NCI-H510A (cell line): Measurements from ENCODE around the gene ATRX.
"Not testable (repeated sequence)": the region's sequence is repeated elsewhere in the genome, so short reads cannot be mapped to it uniquely, and the experiment has no call there.

ENCODE experiments used
- DNase-seq: peaks from one replicate; lab custom pipeline; 2025; lab: John Stamatoyannopoulos, UW

ATRX gene

GRCh38 chrX:77740376-77740905 lies 45.6 kb downstream of the ATRX start:
- no peak for DNase-seq

DNA sequence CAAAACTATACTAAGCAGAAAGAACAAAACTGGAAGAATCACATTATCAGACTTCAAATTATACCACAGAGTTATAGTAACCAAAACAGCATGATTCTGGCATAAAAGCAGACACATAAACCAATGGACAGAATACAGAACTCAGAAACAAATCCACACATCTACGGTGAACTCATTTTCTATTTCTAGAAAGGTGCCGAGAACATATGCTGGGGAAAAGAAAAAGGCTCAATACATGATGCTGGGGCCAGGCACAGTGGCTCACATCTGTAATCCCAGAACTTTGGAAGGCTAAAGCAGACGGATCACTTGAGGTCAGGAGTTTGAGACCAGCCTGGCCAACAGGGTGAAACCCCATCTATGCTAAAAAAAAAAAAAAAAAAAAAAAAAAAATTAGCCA lies 52.7 kb downstream of the ATRX start:
- DNase-seq: no peak

DNA sequence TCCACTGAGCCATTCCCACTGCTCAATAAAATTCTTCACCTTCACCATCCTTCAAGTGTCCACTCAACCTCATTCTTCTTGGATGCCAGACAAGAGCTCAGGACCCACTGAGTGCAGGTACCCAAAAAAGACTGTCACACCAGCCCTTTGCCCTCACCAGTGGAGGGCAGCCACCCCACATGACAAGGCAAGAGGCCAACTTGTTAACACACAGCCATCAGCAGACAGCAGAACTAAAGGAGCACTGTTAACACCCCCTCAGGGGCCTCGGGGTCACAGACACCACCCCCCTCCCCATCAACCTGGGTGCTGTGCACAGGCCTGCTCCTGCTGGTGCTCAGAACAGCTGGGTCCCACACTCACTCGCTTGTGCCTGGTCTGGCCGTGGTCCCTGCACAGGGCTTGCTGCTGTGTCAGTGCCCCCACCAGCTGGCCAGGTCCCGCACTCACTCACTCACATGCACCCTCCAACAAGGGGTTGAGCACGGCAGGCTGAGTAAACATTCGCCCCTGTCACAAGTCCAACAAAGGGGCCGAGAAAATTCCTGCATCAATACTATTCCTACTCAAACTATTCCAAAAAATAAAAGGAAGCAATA lies 54.1 kb downstream of the ATRX start:
- DNase-seq: no peak

DNA sequence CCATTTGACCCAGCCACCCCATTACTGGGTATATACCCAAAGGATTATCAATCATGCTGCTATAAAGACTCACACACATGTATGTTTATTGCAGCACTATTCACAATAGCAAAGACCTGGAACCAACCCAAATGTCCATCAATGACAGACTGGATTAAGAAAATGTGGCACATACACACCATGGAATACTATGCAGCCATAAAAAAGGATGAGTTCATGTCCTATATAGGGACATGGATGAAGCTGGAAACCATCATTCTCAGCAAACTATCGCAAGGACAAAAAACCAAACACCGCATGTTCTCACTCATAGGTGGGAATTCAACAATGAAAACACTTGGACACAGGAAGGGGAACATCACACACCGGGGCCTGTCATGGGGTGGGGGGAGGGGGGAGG lies 59.9 kb downstream of the ATRX start:
- DNase-seq: not testable (repeated sequence)

DNA sequence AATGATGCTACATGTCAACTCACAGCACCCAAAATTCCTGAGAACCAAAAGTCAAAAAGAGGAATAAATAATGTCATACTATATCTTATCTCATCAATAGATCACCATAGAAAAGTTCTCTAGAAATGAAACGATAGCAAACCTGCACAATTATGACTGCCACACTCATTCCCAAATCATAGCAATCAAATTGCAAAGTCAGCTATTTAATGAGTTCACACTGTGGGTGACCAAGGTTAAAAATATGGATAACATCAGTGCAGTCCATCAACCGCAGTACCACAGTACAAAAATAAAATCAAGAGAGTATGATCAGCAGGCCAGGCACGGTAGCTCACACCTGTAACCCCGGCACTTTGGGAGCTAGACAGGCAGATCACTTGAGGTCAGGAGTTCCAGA lies 62.3 kb downstream of the ATRX start:
- DNase-seq: no peak

- no peak for DNase-seq
Observed at GRCh38 chrX:77719388-77719787, 66.6 kb downstream of the ATRX start.

GRCh38 chrX:77704881-77705280 lies 81.1 kb downstream of the ATRX start:
- DNase-seq: no peak

DNA sequence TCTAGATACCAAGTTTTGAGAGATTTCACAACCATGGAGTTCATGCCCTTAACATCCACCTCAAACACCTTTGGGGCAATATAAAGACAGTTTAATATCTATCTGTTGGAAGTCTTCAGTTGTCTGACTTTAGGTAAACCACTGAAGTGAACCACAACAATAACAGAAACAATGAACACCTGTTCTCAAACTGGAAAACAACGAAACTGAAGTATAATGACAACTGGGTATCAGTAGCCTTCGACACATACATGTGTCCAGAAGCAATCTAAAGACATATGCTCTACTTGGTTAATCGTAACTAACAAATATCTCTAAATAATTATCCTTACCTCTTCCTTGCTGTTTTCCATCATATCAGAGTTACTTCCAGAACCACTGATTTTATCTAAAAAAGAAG lies 87.8 kb downstream of the ATRX start:
- DNase-seq: no peak

DNA sequence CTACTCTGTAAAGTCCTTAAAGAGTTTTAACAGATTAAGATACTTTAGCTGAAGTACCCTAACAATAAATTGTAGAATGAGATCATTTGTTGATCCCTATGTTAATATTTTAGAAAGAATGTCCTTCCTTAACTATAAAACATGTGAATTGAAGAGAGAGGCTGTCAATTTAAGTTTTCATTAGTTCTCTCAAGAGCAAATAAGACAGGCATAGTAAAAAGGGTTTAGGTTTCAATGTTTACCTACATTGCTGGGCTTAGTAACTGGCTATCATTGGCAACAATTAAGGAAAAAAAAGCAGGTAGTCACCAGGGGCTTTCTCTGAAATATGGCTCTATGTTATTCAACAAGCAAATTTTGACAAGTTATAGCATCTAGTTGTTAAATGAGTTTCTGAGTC lies 91.5 kb downstream of the ATRX start:
- DNase-seq: no peak

DNA sequence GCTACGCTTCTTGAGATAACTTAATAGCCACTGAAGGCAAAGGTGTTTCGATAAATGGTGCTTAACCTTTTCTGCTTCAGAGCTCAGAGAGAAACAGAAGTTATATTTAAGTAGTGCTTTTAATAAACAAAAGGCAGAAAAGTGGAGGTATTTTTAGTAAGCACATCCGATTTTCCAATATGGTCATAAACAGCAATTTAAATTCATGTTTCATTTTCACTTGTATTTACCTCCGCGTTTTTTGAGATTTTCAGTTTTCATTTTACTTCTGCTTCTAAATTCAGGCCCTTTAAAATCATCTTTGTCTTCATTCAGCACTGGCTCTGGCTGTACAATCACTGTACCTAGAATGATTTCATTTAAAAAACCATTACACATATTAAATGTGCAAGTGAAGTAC lies 92.4 kb downstream of the ATRX start:
- DNase-seq: no peak

DNA sequence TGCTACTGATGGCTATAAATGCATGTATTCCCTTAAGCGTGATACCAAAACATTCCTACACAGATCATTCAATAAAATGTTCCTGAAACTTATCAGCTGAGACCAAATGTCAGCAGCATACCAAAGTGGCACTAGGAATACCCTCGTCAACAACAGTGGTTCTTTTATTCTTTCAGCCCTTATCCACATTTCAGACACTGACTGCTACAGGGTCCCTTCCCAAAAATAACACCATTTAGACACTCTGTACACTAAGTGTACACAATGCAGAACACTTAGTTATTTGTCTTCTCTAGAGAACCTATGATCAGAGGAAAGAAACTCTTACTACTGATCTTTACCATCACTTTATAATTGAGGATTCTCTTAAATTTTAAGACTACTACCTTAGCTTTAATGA lies 94.1 kb downstream of the ATRX start:
- no peak for DNase-seq

- DNase-seq: no peak
Observed at GRCh38 chrX:77689376-77689775, 96.6 kb downstream of the ATRX start.

DNA sequence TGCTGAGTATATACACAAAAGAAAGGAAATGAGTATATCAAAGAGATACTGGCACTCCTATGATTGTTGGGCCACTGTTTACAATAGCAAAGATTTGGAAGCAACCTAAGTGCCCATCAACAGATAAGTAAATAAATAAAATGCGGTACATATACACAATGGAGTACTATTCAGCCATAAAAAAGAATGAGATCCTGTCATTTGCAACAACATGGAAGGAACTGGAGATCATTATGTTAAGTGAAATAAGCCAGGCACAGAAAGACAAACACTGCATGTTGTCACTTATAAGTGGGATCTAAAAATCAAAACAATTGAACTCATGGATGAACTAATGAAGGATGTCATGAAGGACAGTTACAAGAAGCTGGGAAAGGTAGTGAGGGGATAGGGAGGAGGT lies 100.3 kb downstream of the ATRX start:
- not testable (repeated sequence) for DNase-seq

GRCh38 chrX:77679144-77679543 lies 106.9 kb downstream of the ATRX start:
- no peak for DNase-seq

DNA sequence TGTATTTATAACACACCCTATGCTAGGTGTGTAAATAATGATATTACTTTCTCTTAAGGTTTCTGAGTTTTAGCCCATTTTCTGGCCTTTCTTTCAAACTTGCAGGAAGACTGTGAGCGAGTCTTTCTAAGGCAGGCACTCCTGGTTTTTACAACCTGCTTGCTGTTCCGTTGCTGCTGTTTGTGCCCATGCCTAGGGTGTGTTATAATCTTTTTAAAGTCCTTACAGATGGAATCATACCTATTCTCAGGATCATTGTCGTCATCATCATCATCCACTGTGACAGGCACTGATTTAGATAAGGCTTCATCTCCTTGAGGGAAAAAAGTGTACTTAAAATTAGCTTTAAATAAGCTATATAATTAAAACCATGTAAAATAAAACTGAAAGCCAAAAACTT lies 110.0 kb downstream of the ATRX start:
- no peak for DNase-seq

- DNase-seq: no peak
Observed at GRCh38 chrX:77668391-77669237, 117.4 kb downstream of the ATRX start.

DNA sequence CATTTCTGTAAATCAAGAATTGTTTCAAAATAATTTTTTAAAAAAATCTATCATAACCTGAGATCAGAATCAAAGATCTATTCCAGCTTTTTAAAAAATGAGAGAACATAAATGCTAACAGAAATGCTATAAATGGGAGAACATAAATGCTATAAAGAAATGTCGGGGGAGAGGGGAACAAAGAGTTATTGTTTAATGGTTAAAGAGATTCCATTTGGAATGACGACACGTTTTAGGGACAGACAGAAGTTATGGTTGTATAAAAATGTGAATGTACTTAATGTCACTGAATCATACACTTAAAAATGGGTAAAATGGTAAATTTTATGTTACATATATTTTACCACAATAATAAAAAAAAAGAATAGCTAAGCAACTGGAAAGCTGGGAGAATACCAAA lies 127.1 kb downstream of the ATRX start:
- no peak for DNase-seq

DNA sequence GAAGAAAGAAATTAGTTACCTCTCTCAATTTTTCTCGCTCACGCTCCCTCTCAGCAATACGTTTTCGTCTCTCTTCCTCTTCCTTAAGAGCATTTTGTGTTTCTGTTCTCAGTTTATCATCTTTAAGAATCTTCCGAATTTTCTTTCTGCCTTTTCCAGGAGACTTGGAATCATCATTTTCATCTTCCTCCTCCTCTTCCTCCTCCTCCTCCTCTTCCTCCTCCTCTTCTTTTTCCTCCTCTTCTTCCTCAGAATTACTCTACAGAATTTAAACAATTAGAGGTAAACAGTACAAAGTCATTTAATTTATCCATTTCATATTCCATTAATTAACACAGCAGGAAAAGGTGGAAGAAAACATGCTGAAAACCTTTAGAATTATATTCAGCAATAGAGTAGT lies 133.9 kb downstream of the ATRX start:
- DNase-seq: no peak

DNA sequence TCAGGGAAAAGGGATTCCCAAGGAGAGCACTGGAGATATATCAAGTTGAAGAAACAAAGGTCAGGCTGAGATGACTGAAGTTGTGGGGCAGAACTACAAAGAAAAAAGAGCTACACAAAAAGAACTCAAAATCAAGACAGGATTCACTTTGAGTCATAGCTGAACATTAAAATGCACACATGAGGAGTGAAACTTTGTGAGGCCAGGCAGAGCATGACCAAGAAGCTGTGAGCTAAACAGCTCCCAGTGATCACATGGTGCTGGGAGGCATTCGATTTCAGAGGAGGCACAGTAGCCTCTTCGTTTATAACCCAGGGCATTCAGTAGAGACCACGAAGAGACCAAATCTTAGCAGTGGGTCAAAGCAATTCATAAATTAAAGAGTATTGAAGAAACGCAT lies 145.3 kb downstream of the ATRX start:
- DNase-seq: no peak

DNA sequence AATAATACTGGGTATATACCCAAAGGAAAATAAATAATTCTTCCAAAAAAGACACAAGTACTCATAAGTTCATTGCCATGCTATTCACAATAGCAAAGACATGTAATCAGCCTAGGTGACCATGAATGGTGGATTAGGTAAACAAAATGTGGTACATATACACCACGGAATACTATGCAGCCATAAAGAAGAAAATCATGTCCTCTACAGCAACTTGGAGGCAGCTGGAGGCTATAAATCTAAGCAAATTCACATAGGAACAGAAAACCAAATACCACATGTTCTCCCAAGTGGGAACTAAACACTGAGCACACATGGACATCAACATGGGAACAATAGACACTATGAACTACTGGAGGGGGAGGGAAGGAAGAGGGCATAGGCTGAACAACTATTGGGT lies 146.2 kb downstream of the ATRX start:
- DNase-seq: no peak

GRCh38 chrX:77638397-77638796 lies 147.6 kb downstream of the ATRX start:
- DNase-seq: no peak

DNA sequence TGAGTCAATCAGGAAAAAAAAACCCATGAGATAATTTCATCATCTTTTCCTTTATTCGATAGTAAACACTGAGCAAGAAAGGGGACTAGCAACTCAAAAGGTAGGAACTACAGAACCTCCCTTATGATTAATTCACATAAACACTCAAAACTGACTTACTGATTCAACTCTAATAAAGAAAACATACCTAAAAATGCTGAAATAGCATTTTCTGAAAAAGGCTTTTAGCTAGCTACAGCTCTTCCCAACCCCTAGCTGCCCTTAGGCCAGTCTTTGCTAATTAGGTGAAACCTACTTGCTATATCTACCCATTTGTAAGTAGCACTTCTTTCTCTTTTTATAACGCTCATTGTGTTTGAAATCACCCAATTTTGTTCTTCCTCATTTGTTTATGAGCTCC lies 150.6 kb downstream of the ATRX start:
- no peak for DNase-seq

GRCh38 chrX:77628294-77629025 lies 157.6 kb downstream of the ATRX start:
- no peak for DNase-seq
